GM21423 (cell line): Measurements from ENCODE around the gene GRSF1.

Experiments used
- ATAC-seq: cut with Tn5 transposase; IDR thresholded peaks from one replicate; pipeline ENCODE4 v1.9.1; 2021; ENCODE audit warnings: mild to moderate bottlenecking, moderate library complexity; ENCODE audit not compliant: unreplicated experiment

GRSF1 gene

GRCh38 chr4:70768301-70768948, 71.3 kb downstream of the GRSF1 start:
- no peak for ATAC-seq
